HG03045 (cell line): ENCODE data around the gene GGA1.
"Not testable (repeated sequence)": the region's sequence is repeated elsewhere in the genome, so short reads cannot be mapped to it uniquely, and the experiment has no call there.

ENCODE experiments used
- ATAC-seq: cut with Tn5 transposase; IDR thresholded peaks from one replicate; pipeline ENCODE4 v1.9.1; 2021; ENCODE audit warnings: mild to moderate bottlenecking, moderate library complexity; ENCODE audit not compliant: unreplicated experiment

Gene GGA1

GRCh38 chr22:37607935-37608476 is 628 bp upstream of the GGA1 start:
- ATAC-seq, result no peak

- no peak for ATAC-seq
These were observed 862 bp downstream of the GGA1 start for GRCh38 chr22:37609240-37610152.

GRCh38 chr22:37610153-37610475 is 1.5 kb downstream of the GGA1 start:
- not testable (repeated sequence) for ATAC-seq

GRCh38 chr22:37610480-37611129 is 2.0 kb downstream of the GGA1 start:
- no peak for ATAC-seq

GRCh38 chr22:37611207-37611606 is 2.6 kb downstream of the GGA1 start:
- no peak for ATAC-seq

GRCh38 chr22:37616201-37617083 is 7.8 kb downstream of the GGA1 start:
- no peak for ATAC-seq

- no peak for ATAC-seq
These were observed 8.8 kb downstream of the GGA1 start for GRCh38 chr22:37617431-37617830.

- no peak for ATAC-seq
These were observed 9.5 kb downstream of the GGA1 start for GRCh38 chr22:37618072-37618656.

- no peak for ATAC-seq
These were observed 10.0 kb downstream of the GGA1 start for GRCh38 chr22:37618674-37619073.

- no peak for ATAC-seq
These were observed 11.4 kb downstream of the GGA1 start for GRCh38 chr22:37619991-37620390.

- no peak for ATAC-seq
These were observed 12.8 kb downstream of the GGA1 start for GRCh38 chr22:37621352-37621860.

- no peak for ATAC-seq
These were observed 14.7 kb downstream of the GGA1 start for GRCh38 chr22:37623075-37624016.

GRCh38 chr22:37624017-37624365 is 15.4 kb downstream of the GGA1 start:
- no peak for ATAC-seq

GRCh38 chr22:37624876-37625275 is 16.2 kb downstream of the GGA1 start:
- no peak for ATAC-seq

GRCh38 chr22:37625737-37626136 is 17.1 kb downstream of the GGA1 start:
- no peak for ATAC-seq

- no peak for ATAC-seq
These were observed 17.5 kb downstream of the GGA1 start for GRCh38 chr22:37626144-37626543.

GRCh38 chr22:37626556-37627075 is 18.0 kb downstream of the GGA1 start:
- ATAC-seq, result no peak

- no peak for ATAC-seq
These were observed 18.5 kb downstream of the GGA1 start for GRCh38 chr22:37627121-37627520.

GRCh38 chr22:37627545-37627944 is 18.9 kb downstream of the GGA1 start:
- no peak for ATAC-seq
